ENCODE results near the gene IGFN1.

DNA sequence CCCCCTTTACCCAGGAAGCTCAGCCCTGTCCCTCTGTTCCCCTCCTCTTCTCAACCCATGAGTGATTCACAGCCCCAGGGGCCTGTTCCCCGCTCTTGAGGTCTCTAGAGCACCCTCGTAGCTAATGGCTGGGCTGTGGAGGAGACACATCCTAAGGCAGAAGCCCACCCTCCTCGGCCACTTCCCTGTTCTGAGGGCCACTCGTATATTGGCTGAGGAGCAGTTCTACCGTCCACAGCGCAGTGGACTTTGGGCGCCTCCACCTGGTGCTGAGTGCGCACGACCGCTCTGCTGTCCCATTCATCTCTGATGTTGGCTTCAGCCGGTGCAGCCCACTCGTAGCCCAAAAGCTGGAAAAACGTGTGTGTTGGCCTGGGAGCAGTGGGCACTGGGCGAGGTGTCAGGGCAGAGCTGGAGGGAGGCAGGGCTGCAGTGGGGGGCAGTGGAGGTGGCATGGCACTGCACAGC is 68.2 kb downstream of the IGFN1 start:
- TF ChIP-seq CTCF (IDR thresholded peaks at IDR 0.05) (no peak), ZFX (IDR thresholded peaks at IDR 0.05; ENCODE audit: borderline replicate concordance) (no peak)

Measured in 22Rv1 (cell line).